ENCODE results near the gene MDGA2.
"Not testable (repeated sequence)": the region's sequence is repeated elsewhere in the genome, so short reads cannot be mapped to it uniquely, and the experiment has no call there.

The MDGA2 gene

GRCh38 chr14:46973295-46973694 is 702.1 kb downstream of the MDGA2 start:
- FAIRE-seq: no peak
- no peak for DNase-seq (ENCODE audit: insufficient read length, low spot score)
- TF ChIP-seq POLR2A (IDR thresholded peaks at IDR 0.05; ENCODE audit: low read depth, low read length): no peak

- DNase-seq (ENCODE audit: insufficient read length, low spot score): no peak
- FAIRE-seq: no peak
- TF ChIP-seq POLR2A (IDR thresholded peaks at IDR 0.05; ENCODE audit: low read depth, low read length): no peak
These were observed 711.0 kb downstream of the MDGA2 start for GRCh38 chr14:46964378-46964777.

- no peak for TF ChIP-seq POLR2A (IDR thresholded peaks at IDR 0.05; ENCODE audit: low read depth, low read length)
- no peak for FAIRE-seq
These were observed 724.3 kb downstream of the MDGA2 start for GRCh38 chr14:46951103-46951502.

GRCh38 chr14:46940611-46941010 is 734.8 kb downstream of the MDGA2 start:
- DNase-seq (ENCODE audit: insufficient read length, low spot score) (no peak), FAIRE-seq (no peak)
- TF ChIP-seq POLR2A (IDR thresholded peaks at IDR 0.05; ENCODE audit: low read depth, low read length): no peak

More at GRCh38 chr14:46951103-46951502, 724.3 kb downstream of the MDGA2 start:
- DNase-seq (ENCODE audit: insufficient read length, low spot score): no peak

GRCh38 chr14:46920542-46920941 is 754.9 kb downstream of the MDGA2 start:
- no peak for FAIRE-seq
- no peak for TF ChIP-seq POLR2A (IDR thresholded peaks at IDR 0.05; ENCODE audit: low read depth, low read length)

GRCh38 chr14:46915539-46915938 is 759.9 kb downstream of the MDGA2 start:
- not testable (repeated sequence) for DNase-seq (ENCODE audit: insufficient read length, low spot score); FAIRE-seq

More at GRCh38 chr14:46920542-46920941, 754.9 kb downstream of the MDGA2 start:
- DNase-seq (ENCODE audit: insufficient read length, low spot score): no peak

- FAIRE-seq (no peak), DNase-seq (ENCODE audit: insufficient read length, low spot score) (no peak)
- no peak for TF ChIP-seq POLR2A (IDR thresholded peaks at IDR 0.05; ENCODE audit: low read depth, low read length)
These were observed 772.6 kb downstream of the MDGA2 start for GRCh38 chr14:46902837-46903236.

- FAIRE-seq (no peak), DNase-seq (ENCODE audit: insufficient read length, low spot score) (no peak)
- no peak for TF ChIP-seq POLR2A (IDR thresholded peaks at IDR 0.05; ENCODE audit: low read depth, low read length)
These were observed 780.9 kb downstream of the MDGA2 start for GRCh38 chr14:46894476-46894875.

GRCh38 chr14:46887144-46887543 is 788.3 kb downstream of the MDGA2 start:
- FAIRE-seq (no peak), DNase-seq (ENCODE audit: insufficient read length, low spot score) (no peak)
- no peak for TF ChIP-seq POLR2A (IDR thresholded peaks at IDR 0.05; ENCODE audit: low read depth, low read length)

- DNase-seq (ENCODE audit: insufficient read length, low spot score) (no peak), FAIRE-seq (no peak)
- no peak for TF ChIP-seq POLR2A (IDR thresholded peaks at IDR 0.05; ENCODE audit: low read depth, low read length)
These were observed 789.8 kb downstream of the MDGA2 start for GRCh38 chr14:46885566-46885965.

GRCh38 chr14:46861753-46862152 is 813.7 kb downstream of the MDGA2 start:
- no peak for TF ChIP-seq POLR2A (IDR thresholded peaks at IDR 0.05; ENCODE audit: low read depth, low read length)
- DNase-seq (ENCODE audit: insufficient read length, low spot score) (no peak), FAIRE-seq (no peak)

GRCh38 chr14:46840944-46841720 is 834.3 kb downstream of the MDGA2 start:
- no peak for FAIRE-seq
- DNase-seq (ENCODE audit: insufficient read length, low spot score): no peak
- no peak for TF ChIP-seq POLR2A (IDR thresholded peaks at IDR 0.05; ENCODE audit: low read depth, low read length)

- no peak for FAIRE-seq
- DNase-seq (ENCODE audit: insufficient read length, low spot score): no peak
- no peak for TF ChIP-seq POLR2A (IDR thresholded peaks at IDR 0.05; ENCODE audit: low read depth, low read length)
These were observed 855.1 kb downstream of the MDGA2 start for GRCh38 chr14:46820291-46820690.

GRCh38 chr14:46819117-46819516 is 856.3 kb downstream of the MDGA2 start:
- no peak for TF ChIP-seq POLR2A (IDR thresholded peaks at IDR 0.05; ENCODE audit: low read depth, low read length)
- no peak for FAIRE-seq

GRCh38 chr14:46818147-46818546 is 857.3 kb downstream of the MDGA2 start:
- FAIRE-seq: no peak
- DNase-seq (ENCODE audit: insufficient read length, low spot score): no peak
- no peak for TF ChIP-seq POLR2A (IDR thresholded peaks at IDR 0.05; ENCODE audit: low read depth, low read length)

More at GRCh38 chr14:46819117-46819516, 856.3 kb downstream of the MDGA2 start:
- DNase-seq (ENCODE audit: insufficient read length, low spot score): no peak
